NCI-H345 treated with DMSO at 0.1 percent for 48 hours (cell line): ENCODE data around the gene CCDC91.
"Not testable (repeated sequence)": the region's sequence is repeated elsewhere in the genome, so short reads cannot be mapped to it uniquely, and the experiment has no call there.

Experiments used
- DNase-seq: peaks from one replicate; lab custom pipeline; 2025; ENCODE audit not compliant: unreplicated experiment; lab: John Stamatoyannopoulos, UW

CCDC91 gene

DNA sequence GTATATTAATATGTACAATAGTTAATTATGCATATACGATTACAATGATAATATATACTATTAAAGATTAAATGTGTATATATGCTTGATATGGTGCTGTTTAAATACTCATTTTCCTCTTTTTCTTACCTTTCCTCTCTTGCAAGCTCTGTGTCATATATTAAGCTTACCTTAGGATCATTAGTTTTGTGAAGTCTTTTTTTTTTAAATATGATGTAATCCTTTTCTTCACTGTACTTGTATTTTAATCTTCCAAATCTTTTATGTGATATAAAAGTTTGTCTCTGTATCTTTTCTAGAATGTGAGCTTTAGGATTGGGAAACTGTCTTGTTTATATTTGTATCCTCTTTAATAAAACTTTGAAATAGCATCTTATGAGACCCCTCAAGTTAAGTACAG, 88.7 kb downstream of the CCDC91 start:
- no peak for DNase-seq

DNA sequence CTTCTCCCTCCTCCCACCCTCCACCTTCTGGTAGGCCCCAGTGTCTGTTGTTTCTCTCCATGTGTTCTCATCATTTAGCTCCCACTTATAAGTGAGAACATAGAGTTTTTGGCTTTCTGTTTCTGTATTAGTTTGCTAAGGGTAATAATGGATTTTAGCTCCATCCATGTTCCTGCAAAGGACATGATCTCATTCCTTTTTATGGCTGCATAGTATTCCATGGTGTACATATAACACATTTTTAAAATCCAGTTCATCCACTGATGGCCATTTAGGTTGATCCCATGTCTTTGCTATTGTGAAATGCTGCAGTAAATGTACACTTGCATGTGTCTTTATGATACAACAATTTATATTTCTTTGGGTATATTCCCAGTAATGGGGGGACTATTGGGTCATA, 96.1 kb downstream of the CCDC91 start:
- DNase-seq = no peak

DNA sequence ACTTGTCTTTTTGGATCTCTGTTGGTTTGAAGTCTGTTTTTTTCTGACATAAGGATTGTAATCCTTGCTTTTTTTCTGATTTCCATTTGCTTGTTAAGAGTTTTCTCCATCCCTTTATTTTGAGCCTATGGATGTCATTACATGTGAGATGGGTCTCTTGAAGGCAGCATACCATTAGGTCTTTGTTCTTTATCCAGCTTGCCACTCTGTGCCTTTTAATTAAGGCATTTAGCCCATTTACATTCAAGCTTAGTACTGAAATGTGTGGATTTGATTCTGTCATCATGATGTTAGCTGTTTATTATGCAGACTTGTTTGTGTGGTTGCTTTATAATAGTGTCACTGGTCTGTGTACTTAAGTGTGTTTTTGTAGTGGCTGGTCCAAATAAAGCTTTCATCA, 100.0 kb downstream of the CCDC91 start:
- DNase-seq = no peak

DNA sequence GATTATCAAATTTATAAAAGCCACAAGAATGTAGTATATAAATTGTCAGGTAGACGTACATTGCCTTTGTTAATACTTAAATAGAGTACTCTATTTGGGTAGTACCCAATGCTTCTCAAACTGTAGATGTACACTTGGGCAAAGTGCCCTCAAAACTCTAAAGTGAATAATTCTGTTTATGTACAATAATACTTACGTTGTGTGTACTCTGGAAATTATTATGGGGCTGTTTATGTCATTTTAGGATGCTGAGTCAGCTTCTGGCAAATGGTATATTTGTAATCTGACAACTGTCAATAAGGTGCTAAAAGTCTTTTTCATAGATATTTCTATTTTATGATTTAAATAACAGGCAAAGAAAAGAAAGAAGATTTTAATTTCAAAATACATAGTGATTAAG, 102.4 kb downstream of the CCDC91 start:
- DNase-seq = no peak

DNA sequence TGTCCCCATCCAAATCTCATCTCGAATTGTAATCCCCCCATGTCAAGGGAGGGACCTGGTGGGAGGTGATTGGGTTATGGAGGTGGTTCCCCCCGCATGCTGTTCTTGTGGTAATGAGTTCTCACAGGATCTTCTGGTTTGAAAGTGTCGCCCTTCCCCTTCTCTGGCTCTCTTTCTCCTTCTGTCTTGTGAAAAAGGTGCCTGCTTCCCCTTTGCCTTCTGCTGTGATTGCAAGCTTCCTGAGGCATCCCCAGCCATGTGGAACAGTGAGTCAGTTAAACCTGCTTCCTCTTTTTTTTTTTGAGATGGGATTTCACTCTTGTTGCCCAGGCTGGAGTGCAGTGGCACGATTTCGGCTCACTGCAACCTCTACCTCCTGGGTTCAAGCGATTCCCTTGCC, 104.0 kb downstream of the CCDC91 start:
- no peak for DNase-seq

DNA sequence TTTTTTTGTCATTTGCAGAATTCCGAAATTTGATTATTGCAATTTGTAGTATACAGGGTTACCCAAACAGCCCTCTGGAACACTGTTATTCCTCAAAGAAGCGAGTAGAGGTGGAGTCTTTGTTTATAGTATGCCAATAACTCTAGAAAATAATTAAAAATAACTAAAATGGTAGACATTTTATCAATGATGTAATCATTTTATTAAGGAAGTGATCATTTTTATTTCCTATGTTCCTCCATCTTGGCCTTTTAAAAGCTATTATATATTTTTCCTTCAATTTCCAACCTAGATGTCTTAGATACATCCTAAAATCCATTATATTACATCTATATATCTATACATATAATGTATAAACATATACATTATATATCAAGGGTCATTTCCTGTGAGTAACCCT, 106.0 kb downstream of the CCDC91 start:
- no peak for DNase-seq

DNA sequence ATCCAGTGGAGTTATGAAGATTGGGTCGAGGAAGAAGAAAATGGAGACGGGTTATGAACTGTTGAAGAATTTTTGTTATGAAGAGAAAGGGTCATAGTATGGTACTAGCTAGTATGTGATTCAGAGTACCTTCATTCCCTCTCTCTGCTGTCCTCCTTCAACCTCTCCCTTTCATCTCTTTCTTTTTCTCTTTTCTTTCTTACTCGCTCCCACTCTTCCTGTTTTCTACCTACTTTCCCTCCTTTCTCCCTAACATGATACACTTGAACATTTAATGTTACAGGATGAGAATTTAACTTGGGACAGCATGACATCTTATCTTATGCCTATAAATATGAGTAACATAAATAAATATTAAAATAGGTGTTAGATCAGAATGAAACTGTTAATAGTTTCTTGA, 112.9 kb downstream of the CCDC91 start:
- no peak for DNase-seq

DNA sequence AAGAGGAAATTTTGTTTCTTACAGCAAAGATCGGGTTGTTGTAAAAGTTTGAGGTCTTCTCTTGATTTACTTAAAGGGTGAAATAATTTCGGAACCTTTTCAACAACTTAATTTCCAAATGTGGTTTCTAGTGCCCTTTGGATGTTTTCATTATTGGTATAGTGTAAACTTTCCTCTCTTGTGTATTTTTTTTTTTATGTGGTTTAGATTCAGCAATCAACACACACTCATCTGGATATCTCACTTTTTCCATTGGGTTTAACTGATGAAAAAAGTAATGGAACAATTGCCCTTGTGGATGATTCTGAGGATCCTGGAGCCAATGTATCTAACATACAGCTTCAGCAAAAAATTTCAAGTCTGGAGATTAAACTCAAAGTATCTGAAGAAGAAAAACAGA, 116.3 kb downstream of the CCDC91 start:
- DNase-seq = no peak

DNA sequence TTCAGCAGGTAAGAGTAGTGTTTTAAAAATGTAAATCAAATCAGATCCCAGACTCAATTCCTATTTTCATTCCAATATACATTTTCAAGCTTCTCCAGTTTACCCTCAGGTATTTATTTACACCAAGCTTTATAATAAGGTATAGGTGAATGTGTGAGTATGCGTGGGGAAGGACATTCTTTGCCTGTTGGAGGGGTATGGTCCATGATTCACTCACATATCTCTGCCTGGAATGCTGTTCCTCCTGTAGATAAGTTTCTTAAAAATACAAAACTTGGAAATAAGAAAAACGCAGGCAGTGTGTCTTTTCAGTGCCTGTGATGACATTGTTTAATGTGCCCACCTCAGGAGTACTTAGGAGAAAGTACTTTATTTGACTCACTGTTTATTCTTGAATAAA, 118.6 kb downstream of the CCDC91 start:
- DNase-seq = no peak

DNA sequence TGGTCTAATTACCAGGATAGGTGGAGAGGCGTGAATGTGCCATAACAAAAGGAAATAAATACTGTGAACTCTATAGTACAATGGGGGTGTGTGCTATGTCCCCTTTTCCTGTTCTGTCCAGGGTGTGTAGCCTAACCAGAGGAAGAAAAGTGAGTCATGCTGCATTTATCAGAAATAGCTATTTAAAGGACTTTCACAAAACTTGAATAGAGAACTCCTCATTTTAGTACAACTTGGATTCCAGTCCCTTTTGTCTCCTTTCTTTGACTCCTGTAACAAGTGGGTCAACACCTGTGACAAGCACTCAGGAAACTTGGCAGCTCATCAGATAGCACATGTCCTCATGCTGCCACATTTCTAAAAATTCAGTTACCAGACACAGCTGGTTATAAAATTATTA, 123.4 kb downstream of the CCDC91 start:
- DNase-seq = no peak

DNA sequence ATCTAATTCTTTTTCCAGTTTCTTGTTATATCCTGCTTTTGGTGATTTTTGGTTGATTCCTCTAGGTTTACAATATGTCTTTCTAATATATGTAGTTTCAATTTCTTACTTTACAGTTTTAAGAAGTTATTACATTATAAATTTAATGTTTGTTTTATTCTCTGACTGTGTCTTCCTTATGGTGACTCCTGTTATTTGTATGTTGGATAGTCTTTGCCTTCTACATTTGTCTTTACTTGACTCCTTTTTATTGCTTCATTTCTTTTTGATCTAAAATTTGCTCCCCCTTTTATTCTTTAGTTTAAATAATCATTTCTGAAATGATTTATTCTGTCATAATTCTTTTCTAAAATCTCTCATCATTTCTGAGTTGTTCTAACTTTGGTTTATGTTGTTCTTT, 125.8 kb downstream of the CCDC91 start:
- DNase-seq = no peak

DNA sequence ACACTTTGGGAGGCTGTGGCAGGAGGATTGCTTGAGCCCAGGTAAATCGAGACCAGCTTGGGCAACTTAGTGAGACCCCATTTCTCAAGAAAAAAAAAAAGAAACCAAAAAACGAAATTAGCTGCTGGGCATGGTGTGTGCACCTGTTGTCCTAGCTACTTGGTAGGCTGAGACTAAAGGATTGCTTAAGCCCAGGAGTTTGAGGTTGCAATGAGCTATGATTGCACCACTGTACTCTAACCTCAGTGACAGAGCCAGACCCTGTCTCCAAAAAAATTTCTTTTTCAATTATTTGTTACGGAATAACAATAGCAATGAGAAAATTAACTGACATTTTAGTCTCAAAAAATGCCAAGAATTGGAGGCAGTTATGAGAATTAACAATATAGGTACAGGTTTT, 128.0 kb downstream of the CCDC91 start:
- no peak for DNase-seq

DNA sequence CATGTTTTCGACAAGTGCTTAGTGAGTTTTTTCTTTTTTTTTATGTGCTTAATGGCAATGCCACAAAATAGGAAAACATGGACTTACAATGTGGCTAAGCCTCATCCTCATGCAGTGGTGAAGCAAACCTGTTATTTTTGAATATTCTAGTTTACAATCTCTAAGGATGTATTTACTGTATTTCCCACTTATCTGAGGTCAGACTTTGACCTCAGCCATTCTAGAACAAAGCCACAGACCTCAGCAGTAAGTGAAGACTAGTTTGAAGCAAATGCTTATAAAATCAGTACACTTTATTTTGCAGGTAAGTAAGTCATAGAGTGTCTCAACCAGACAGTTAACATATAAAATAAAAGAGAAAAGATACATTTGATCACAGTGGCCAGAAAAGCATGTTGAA, 130.1 kb downstream of the CCDC91 start:
- no peak for DNase-seq

DNA sequence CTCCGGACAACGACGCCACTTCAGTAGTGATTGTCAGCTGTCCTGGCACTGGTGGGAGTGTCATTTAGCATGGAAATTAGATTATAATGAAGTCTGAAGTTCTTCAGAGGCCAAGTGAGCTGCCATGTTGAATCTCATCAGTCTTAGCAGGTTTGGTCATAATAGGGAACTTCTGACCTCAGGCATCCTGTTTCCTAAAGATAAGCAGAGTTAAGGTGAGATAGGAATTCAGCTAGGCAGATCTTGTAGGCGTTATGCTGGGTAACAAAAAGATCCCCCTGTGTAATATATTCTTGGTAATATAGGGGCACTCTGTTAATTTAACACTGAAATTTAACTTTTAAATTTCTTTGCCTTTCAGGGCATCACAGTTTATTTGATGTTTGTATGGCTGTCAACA, 137.5 kb downstream of the CCDC91 start:
- DNase-seq = no peak

DNA sequence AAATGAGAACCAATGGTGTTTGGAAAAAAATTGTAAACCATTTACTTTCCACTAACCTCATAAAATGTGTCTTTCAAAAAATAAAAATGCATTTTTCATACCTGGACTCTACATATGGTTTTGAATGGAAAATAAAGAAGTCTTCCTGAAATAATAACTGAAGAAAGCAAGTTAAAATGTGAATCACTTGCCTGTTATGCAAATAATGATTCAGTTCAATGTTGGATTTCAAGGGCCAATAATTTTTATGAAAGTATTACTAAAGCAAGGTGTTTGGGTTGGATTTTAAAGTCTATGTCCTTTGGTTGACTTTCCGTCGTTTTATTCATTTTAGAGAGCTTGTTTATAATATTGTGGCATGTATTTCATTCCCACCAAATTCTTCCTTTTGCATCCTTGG, 138.7 kb downstream of the CCDC91 start:
- DNase-seq = no peak

DNA sequence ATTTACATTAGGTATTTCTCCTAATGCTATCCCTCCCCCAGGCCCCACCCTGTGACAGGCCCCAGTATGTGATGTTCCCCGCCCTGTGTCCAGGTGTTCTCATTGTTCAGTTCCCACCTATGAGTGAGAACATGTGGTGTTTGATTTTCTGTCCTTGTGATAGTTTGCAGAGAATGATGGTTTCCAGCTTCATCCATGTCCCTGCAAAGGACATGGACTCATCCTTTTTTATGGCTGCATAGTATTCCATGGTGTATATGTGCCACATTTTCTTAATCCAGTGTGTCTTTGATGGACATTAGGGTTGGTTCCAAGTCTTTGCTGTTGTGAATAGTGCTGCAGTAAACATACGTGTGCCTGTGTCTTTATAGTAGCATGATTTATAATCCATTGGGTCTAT, 139.5 kb downstream of the CCDC91 start:
- not testable (repeated sequence) for DNase-seq

DNA sequence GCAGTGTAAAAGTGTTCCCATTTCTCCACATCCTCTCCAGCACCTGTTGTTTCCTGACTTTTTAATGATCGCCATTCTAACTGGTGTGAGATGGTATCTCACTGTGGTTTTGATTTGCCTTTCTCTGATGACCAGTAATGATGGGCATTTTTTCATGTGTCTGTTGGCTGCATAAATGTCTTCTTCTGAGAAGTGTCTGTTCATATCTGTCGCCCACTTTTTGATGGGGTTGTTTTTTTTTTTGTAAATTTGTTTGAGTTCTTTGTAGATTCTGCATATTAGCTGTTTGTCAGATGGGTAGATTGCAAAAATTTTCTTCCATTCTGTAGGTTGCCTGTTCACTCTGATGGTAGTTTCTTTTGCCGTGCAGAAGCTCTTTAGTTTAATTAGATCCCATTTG, 140.0 kb downstream of the CCDC91 start:
- DNase-seq = not testable (repeated sequence)

DNA sequence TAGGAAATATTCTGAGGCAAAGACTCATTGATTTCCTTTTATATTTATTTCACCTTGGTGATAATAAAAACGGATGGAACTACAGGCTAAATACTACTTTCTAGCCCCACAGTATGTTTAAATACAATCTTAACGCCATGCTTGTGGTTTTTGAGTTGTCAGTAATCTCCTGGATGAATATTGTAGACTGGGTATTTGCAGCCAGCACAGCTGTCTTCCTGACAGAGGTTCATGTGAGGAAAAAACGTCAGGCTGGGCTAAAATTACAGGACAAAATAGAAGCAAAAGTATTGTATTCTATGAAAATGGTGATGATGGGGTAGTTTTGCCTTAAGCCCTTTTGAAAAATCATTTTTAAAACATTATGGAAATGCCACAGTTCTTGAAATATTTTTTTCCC, 140.9 kb downstream of the CCDC91 start:
- no peak for DNase-seq

DNA sequence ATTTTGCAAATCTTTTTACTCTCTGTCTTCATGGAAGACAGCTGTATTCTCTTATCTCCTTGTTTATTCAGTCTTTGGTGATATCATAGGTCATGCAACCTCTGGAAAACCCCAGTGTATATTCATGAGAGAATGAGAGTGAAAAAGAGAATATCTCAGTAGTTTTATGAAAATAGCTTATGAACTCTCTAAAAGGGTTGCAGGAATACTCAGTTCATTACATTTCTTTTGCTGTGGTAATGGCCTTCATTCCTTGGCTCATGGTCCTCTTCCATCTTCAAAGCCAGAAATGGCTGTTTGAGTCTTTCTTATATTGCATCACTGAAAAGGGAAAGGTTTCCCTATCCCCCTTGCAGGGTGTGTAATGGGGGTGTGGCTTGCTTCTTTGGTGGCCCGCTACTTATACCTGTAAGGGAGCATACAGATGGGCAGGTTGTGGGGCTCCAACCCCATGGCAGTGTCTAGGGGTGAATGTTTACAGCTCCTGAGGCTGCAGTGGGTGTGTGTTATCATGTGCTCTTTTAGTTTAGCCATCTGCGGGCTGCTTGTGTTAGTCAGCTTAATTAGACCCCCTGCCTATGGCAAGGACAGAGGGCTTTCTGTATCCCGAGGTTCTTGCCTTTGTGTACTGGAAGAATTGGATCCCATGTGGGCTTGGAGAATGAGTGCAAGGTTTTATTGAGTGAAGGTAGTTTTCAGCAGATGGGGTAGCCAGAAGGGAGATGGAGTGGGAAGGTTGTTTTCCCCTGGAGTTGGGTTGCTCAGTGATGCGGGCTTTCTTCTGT, 150.2 kb downstream of the CCDC91 start:
- DNase-seq = no peak

DNA sequence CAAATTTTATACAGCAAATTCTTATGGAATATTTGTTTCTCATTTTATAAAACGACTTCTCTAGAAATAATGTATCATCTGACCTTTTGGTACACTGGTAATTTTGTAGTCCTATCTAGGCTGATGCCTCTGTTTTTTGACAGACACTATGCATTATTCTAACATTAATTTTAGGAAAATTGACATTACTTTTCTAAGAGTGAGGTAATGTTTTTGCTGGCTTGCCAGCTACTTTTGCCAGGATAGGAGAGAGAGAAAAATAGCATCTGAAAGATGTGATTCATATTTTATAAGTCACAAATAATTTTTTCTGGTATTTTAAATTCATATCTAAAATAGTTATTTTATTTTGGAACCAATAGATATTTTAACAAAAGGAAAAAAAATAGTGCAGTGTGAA, 153.5 kb downstream of the CCDC91 start:
- DNase-seq = no peak

DNA sequence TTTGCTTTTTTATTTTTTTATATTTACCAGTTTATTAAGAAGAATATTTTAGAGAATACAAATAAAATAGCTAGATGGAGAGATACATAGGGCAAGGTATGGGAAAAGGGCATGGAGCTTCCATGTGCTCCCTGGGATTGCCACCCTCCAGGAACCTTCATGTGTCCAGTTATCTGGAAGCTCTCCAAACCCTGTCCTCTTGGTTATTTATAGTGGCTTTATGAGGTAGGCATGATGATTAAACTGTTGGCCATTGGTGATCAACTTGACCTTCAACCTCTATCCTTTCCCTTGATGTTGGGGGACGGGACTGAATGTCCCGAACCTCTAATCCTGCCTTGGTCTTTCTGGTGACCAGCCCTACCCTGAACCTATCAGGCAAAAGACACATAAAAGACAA, 156.3 kb downstream of the CCDC91 start:
- no peak for DNase-seq

DNA sequence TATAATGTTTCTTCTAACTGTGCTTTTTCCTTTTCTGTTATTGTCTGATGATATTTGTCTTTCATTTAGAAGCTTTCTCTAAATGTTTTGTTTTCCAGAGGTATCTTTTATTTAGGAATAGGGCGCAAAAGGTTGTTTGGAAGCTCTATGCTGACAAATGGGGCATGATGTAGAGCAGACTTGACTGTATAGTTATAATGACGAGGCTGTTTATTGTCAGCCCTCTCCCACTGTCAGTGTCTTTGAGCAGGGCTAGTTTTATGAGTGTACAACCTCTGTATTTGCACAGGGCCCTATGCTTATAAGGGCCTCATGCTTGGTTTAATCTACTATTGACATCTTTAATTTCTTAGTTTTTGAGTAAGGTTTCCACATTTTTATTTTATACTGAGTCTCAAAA, 158.9 kb downstream of the CCDC91 start:
- DNase-seq = no peak

DNA sequence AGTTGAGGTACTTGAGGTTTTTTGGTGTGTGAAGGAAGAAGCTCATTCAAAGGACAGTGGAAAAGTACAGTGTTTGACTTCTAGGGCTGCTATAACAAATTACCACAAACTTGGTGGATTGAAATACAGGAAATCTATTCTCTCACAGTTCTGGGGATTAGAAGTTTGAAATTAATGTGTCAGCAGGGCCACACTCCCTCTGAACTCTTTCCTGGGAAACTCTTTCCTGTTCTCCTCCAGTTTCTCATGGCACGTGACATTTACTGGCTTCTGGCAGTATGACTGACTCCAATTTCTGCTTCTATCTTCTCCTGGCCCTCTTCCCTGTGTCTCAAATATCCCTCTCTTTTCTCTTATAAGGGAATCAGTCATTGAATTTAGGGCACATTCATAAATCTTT, 160.2 kb downstream of the CCDC91 start:
- DNase-seq = no peak
